ENCODE results near the gene RECQL.
"Not testable (repeated sequence)": the region's sequence is repeated elsewhere in the genome, so short reads cannot be mapped to it uniquely, and the experiment has no call there.

RECQL gene

DNA sequence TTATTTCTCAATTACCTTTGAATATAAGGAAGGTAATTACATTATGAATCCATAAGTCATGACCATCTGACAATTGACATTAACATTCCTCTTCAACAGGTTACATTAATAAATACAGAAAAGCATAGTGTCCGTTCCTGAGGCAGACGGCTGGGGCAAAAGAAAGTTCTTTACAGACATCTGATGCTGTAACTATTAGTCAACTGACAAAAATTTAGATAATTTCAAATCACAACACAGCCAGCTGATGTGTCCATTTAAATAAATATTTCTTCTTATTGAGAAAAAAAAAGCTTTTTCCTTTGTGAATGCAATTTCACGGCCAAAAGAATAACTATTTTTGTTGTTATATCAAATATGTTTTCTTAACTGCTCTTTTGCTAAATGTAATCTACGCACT is 73.2 kb downstream of the RECQL start:
- DNase-seq (ENCODE audit: low read depth, low spot score): no peak

DNA sequence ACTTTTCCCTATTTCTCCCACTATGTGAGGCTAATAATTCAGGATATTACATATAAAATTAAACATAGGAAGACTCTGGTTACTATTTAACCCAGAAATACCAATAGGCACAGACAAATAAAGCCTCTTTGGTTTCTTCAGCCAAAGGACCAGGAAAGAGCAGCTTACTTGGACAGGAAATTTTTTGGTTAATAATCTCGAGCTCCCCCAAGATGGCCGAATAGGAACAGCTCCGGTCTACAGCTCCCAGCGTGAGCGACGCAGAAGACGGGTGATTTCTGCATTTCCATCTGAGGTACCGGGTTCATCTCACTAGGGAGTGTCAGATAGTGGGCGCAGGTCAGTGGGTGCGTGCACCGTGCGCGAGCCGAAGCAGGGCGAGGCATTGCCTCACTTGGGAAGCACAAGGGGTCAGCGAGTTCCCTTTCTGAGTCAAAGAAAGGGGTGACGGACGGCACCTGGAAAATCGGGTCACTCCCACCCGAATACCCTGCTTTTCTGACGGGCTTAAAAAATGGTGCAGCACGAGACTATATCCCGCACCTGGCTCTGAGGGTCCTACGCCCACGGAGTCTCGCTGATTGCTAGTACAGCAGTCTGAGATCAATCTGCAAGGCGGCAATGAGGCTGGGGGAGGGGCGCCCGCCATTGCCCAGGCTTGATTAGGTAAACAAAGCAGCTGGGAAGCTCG is 82.3 kb downstream of the RECQL start:
- not testable (repeated sequence) for DNase-seq (ENCODE audit: low read depth, low spot score)

All from activated CD4-positive, CD25-positive, alpha-beta regulatory T cell treated with anti-CD3 and anti-CD28 coated beads, Interleukin-2, amount 50 U/mL, for 16 hours (primary cell).